Stimulated activated CD8-positive, alpha-beta memory T cell treated with anti-CD3 and anti-CD28 coated beads, Interleukin-12 subunit alpha, Interleukin-12 subunit beta, amount 100 ng/mL, for 1 hour (primary cell): ENCODE results near the gene PKNOX1.
"Not testable (repeated sequence)": the region's sequence is repeated elsewhere in the genome, so short reads cannot be mapped to it uniquely, and the experiment has no call there.

Source experiments
- DNase-seq: peaks from one replicate; pipeline ENCODE4 v3.0.0-alpha.2; 2020; ENCODE audit warnings: low read depth

Gene PKNOX1

DNA sequence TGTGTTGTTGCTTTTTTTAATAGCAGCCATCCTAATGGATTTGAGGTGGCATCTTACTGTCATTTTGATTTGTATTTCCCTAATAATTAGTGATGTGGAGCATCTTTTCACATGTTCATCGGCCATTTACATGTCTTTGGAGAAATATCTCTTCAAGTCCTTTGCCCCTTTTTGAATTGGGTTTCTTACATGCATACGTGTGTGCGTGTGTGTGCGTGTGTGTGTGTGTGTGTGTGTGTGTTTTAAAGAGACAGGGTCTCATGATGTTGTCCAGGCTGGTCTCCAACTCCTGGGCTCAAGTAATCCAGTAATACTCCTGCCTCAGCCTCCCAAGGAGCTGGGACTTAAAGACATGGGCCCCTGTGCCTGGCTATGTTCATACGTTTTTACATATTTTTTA is 9.5 kb downstream of the PKNOX1 start:
- no peak for DNase-seq

DNA sequence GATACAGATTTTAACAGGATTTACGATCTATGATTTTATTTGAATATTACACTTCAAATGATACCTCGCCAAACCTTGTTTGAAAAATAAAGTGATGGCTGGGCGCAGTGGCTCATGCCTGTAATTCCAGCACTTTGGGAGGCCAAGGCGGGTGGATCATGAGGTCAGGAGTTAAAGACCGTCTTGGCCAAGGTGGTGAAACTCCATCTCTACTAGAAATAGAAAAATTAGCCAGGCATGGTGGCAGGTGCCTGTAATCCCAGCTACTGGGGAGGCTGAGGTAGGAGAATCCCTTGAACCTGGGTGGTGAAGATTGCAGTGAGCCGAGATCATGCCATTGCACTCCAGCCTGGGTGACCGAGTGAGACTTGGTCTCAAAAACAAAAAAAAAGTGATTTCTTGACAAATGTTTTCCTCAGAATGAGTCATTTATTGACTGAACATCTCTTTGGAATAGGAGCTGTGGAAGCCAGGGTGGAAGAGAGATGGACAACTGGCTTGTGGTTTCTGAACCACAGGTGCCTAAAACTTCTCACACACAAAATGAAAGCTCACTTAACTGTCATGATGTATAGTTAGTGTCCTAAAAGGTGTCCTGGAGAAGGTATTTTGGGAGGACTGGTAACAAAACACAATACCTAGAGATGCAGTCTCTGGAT is 11.9 kb downstream of the PKNOX1 start:
- DNase-seq = no peak

DNA sequence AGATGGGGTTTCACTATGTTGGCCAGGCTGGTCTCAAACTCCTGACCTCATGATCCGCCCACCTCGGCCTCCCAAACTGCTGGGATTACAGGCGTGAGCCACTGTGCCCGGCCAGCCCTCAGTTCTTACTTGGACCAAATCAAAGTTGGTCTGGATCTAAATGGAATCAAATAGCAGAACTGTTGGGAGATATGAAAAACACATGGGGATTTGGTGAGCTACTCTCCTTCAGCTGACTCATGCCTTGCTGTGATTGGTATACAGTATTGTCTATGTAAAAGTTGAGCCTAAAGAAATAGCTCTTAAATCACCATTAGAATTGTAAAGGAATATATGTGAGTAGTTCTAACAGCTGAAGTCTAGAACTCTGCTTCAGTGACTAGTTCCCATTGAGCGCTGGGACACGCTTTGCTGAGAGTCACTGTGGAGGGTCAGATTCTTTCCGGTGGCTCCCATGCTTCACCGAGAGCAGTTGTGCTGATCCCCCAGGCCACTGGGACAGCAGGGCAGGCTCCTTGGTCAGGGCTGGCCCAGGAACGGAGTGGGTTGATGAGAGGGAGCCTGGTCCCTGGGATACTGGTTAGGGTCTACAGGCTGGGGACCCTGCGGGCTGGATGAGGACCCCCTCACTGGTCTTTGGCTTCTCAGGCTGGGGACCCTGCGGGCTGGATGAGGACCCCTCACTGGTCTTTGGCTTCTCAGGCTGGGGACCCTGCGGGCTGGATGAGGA is 14.0 kb downstream of the PKNOX1 start:
- no peak for DNase-seq

DNA sequence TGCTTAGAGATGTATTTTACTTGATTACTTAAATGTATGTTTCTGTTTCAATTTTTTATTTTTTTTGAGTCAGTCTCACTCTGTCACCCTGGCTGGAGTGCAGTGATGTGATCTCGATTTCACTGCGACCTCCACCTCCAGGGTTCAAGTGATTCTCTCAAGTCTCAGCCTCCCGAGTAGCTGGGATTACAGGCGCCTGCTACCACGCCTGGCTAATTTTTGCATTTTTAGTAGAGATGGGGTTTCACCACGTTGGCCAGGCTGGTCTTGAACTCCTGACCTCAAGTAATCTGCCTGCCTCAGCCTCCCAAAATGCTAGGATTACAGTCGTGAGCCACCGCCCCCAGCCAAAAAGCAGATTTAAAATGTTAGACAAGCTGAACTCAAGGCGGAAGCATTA is 15.0 kb downstream of the PKNOX1 start:
- not testable (repeated sequence) for DNase-seq

DNA sequence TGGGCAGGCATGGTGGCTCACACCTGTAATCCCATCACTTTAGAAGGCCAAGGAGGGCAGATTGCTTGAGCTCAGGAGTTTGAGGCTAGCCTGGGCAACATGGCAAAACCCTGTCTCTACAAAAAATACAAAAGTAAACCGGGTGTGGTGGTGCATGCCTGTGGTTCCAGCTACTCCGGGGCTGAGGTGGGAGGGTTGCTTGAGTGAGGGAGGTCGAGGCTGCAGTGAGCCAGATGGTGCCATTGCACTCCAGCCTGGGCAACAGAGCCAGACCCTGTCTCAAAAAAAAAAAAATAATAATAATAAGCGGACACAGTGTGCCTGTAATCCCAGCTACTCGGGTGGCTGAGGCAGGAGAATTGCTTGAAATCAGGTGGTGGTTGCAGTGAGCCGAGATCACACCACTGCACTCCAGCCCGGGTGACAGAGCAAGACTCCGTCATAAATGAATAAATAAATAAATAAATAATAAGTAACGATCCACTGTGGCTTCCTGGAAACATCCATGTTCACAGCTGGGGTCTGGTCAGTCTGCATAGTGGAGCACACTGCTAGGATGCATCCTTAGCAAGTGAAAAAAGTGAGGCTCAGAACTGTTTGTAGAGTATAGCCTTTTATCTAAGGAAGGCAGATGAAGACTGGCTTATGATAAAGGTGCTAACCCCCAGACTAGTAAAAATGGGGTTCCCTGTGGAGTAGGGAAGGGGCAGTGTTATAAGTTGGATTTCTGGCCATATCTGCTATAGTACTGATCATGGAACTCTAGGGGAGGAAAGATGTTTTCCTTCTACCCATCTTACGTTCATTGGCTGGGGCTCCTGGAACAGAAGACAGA is 15.7 kb downstream of the PKNOX1 start:
- DNase-seq = no peak

DNA sequence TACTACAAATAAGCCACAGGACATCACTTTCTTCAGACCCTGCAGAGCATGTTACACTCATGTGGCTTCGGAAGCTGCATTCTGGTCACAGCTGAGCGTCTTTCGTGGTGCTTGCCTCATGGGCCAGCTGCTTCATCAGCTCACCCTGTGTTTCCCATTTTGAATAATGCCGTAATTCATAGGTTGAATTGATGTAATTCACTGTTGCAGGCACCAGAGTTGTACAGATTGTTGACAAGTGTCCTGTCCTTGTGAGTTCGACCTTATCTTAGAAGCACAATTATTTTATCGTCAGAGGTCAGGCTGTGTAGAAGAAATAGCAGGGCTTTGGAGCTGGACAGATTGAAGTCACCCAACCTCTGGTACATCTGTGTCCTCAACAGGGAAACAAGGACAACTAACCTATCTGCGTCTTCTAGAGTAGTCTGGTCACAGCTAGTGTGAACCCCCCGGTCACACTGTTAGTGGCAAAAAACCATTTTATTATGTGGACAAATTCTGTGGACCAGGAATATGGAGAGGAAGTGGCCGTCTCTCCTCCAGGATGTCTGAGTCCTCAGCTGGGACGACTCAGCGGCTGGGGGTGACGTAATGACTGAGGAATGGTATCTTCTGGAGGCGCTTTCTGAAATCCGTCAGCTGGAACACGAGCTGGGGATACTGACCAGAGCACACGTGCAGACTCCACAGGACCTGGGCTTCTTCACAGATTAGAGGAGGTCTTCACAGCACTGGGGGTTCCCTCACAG is 17.8 kb downstream of the PKNOX1 start:
- no peak for DNase-seq

DNA sequence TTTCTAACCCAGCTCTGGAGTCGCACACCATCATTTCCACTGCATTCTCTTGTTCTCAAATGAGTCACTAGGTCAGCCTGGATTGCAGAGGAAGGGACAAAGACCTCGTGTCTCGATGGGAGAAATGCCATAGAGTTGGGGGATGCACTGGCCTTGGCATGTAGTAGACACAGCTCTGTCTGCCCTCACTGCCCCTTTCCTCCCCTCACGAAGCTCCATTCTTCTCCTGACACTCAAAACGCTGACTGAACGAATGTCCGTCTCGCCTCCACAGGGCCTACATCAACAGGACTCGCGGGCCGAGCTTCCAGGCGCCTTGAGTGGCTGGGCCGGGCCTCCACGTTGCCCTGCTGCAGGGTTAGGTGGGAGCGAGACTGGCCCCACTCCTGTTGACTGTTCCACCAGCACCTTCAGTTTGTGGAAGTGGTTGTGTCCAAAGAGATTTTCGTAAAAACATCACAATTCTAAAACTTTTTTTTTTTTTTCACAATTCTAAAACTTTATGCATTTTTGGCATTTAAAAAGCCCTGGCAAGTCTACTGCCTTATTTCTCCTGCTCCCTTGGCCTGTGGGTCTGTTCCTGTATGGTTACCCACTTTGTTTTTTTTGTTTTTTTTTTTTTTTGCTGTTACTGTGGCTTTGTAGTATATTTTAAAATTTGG is 18.8 kb downstream of the PKNOX1 start:
- DNase-seq = no peak

DNA sequence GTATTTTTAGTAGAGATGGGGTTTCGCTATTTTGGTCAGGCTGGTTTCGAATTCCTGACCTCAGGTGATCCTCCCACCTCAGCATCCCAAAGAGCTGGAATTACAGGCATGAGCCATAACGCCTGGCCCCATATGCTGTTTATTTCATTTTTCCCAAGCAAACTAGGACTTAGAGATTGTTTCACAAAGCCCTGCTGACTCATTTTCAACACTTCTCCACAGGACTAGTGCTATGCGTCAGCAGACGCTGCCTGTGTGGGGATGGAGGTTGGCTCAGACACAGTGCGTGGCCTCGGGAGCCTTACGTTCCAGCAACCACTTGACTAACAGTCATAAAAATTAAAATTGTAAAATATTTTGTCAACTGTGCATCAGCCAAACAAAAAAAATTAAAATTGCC is 22.7 kb downstream of the PKNOX1 start:
- no peak for DNase-seq

DNA sequence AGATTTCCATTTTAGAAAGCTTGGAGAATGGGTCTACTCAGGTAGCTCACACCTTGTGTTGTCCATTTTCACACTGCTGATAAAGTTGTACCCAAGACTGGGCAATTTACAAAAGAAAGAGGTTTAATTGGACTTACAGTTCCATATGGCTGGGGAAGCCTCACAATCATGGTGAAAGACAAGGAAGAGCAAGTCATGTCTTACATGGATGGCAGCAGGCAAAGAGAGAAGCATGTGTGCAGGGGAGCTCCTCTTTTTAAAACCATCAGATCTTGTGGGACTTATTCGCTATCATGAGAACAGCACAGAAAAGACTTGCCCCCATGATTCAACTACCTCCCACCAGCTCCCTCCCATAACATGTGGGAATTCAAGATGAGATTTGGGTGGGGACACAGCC is 23.6 kb downstream of the PKNOX1 start:
- DNase-seq = not testable (repeated sequence)

DNA sequence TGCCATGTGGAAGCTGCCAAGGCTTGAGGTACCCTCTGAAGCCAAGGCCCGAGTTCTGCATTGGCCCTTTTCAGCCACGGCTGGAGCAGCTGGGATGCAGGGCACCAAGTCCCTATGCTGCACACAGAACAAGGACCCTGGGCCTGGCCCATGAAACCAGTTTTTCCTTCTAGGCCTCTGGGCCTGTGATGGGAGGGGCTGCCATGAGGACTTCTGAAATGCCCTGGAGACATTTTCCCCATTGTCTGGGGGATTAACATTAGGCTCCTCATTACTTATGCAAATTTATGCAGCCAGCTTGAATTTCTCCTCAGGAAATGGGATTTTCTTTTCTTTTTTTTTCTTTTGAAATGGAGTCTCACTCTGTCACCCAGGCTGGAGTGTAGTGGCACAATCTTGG is 24.8 kb downstream of the PKNOX1 start:
- DNase-seq = not testable (repeated sequence)

DNA sequence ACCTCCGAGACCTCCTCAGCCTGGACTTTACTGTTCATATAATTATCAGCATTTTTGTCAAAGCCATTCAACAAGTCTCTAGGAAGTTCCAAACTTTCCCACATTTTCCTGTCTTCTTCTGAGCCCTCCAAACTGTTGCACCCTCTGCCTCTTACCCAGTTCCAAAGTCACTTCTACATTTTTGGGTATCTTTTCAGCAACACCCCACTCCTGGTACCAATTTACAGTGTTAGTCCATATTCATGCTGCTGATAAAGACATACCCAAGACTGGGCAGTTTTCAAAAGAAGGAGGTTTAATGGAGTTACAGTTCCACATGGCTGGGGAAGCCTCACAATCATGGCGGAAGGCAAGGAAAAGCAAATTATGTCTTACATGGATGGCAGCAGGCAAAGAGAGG is 25.7 kb downstream of the PKNOX1 start:
- not testable (repeated sequence) for DNase-seq

DNA sequence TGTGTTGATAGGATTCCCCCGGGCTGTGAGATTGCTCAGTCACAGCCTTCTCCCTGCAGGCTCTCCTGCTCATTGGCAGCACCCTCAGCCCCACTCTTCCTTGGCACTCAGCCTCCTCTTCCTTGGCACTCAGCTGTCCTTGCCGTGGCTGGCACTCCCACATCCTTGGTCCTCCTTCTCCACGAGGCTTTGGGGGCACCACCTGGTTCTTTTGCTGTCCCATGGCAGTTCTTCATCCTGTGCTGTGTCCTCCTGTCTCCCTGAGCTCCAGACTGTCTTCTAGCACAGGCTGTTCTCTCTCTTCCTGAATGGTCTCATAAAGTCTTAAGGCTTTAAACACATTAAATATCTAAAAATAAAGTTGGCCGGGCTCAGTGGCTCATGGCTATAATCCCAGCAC is 27.0 kb downstream of the PKNOX1 start:
- no peak for DNase-seq

DNA sequence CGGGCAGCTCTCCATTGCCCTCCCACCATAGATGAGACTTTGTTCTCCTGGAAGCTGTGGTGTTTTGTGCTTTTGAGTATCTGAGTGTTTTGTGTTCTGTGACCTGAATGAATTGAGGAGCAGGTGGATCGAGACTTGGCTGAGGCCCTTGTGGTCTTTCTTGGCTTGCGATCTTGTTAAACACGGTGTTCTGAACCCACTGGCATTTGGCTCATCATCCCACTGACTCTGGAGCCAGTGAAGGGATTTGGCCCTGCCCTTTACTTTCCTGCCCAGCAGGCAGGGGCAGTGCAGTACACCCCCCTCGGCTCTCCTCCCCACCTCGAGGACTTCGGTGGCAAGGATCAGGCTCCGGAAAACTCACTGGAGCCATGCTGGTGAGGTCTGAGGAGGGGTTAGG is 30.6 kb downstream of the PKNOX1 start:
- DNase-seq = no peak

DNA sequence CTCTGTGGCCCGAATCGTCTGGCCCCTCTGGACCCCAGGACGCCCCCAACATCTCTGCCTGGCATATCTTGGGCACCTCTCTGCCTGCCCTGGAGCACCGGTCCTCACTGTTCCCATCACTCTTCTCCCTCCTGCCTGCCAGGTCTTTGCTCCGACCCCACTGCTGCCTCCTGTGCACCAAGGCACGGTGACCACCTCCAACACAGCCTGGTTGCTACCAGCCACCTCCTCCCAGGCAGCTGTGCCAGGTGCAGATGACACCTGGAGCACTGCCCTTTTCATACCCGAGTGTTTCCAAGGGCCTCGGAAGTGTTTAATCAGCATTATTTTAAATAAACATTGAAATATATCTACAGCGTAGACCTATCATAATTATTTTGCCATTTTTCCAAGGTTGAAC is 31.3 kb downstream of the PKNOX1 start:
- DNase-seq = no peak

DNA sequence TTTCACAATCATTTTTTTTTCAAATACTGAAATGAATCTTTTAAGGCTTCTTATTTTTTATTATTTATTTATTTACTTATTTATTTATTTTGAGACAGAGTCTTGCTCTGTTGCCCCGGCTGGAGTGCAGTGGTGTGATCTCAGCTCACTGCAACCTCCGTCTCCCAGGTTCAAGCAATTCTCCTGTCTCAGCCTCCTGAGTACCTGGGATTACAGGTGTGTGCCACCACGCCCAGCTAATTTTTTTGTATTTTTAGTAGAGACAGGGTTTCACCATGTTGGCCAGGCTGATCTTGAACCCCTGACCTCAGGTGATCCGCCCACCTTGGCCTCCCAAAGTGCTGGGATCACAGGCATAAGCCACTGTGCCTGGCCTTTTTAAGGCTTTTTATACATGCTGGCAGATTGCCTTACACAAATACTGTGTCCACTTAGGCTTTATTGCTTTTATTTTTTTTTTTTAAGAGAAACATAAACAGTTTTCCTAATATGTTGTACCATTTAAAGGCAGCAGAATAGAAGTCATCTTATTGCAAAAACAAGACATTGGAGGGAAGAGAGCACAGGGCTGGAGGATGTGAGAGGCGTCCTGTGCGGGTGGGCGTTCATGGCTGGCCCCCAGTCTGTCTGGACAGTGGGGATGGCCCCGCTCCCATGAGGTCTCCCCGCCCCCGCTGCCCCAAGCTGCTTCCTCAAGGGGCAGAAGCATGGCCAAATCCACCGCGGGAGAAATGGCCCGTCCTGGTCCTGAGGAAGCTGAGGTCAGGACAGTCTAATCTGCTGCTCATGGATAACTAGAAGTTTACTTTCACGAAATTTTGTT is 31.9 kb downstream of the PKNOX1 start:
- DNase-seq = not testable (repeated sequence)

DNA sequence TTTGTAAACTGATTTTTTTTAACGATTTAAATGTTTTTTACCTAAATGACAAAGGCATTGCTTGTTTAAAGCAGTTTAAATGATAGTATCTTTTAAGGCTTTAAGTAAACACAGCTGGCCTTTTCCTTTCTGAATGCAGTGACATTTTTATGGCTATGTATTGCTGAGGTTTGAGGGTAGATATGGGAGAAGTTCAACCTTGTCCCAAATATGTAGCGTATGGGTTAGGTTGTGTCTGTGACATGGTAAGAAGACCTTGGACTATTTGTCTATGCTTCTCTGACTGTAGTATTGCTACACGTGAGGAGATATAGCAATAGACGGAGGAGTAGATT is 32.5 kb downstream of the PKNOX1 start:
- no peak for DNase-seq

DNA sequence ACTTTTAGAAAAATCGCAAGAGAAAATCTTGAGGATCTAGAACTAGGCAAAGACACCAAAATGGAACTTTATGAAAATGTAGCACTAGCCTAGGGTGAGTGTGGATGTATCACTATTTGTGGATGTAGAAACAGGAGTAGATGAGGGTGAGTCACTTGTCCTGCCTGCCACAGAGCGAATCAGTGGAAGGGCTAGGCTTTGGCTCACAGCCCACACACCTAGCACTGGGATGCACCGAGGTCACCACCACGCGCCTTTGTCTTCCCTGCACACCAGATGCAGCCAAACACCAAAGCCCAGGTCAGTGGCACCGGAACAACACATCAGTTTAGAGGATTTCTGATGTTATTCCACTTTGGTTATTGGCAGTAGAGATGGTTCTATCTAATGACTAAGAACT is 38.2 kb downstream of the PKNOX1 start:
- DNase-seq = no peak

DNA sequence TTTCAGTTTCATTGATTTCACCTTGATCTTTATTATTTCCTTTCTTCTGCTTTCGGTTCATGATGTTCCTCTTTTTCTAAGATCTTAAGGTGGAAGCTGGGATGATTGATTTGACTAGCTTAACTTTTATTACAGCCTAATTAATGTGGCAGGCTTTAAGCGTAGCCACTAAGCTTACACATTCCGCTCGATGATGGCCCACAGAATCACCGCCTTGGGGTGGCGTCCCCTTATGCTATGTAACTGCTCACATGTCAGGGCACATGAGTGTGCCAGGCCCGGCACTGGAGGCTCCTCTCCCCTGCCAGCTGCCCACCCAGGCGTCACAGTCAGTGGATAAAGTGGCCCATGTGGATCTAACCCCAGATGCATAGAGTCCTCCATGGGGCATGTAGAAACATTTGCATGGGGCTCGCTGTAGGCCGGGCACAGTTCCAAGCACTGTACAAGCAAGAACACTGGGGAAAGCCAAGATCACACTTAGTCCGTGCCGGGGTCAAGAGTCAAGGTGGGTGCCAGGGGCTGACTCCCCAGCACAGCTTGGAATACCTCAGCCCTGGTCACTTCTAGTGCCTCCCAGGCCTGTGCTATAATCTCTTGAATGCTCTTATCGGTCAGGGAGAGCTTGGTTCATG is 41.7 kb downstream of the PKNOX1 start:
- no peak for DNase-seq

DNA sequence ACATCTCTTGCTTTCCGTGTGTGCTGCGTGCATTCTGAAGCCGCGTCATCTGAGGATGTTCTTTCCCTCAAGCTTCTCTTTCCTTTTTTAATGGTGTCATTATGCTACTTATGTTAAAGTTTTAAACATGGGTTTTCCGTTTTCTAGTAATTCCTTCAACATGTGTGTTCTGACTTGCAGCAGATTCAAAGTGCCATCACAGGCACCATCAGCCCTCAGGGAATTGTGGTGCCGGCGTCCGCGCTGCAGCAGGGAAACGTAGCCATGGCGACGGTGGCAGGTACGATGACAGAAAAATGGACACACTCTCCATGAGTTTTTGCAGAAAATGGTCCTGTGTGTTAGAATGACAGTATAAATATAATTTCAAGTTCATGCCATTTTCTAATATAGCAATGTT is 42.4 kb downstream of the PKNOX1 start:
- DNase-seq = no peak

DNA sequence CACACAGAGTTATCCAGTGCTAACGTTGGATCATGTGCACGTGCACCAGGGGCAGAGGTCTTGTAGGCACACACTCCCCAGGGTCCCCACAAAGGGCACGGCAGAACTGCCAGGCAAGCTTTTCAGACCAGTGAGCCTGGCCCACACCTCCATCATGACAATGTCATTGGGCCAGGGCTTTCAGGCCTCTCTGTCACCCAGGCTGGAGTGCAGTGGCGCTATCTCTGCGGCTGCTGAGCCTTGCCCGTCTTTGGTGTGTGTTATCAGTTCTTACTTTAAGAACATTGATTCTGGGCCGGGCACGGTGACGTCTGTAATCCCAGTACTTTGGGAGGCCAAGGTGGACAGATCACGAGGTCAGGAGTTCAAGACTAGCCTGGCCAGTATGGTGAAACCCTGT is 44.2 kb downstream of the PKNOX1 start:
- DNase-seq = no peak

DNA sequence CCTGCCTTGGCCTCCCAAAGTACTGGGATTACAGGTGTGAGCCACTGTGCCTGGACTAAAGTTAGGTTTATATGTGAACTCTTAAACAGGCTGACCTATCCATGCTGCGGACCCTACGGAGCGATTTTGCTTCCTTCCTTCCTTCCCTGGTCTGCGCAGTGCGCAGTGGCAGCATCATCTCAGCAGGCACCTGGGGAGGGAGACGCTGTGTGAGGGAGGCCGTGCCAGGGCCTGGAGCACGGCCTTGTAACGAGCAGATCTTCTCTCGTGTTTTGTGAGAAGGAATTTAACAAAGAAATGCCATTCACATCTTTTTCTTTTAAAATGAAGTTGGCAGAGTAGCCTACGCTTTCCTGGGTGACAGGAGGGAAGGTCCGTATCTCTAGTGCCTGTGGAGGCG is 45.8 kb downstream of the PKNOX1 start:
- DNase-seq = no peak
